Right kidney (tissue), 1 donor: ENCODE data around the gene SNED1.

Source experiments
- DNase-seq: peaks from one replicate; pipeline ENCODE4 v3.0.0-alpha.2; 2016

SNED1 gene

GRCh38 chr2:241132538-241133435 lies 134.4 kb downstream of the SNED1 start:
- no peak for DNase-seq

GRCh38 chr2:241133436-241133820 lies 135.0 kb downstream of the SNED1 start:
- DNase-seq: no peak

- no peak for DNase-seq
Observed at GRCh38 chr2:241134711-241135110, 136.3 kb downstream of the SNED1 start.

GRCh38 chr2:241135737-241136136 lies 137.3 kb downstream of the SNED1 start:
- DNase-seq: no peak

DNA sequence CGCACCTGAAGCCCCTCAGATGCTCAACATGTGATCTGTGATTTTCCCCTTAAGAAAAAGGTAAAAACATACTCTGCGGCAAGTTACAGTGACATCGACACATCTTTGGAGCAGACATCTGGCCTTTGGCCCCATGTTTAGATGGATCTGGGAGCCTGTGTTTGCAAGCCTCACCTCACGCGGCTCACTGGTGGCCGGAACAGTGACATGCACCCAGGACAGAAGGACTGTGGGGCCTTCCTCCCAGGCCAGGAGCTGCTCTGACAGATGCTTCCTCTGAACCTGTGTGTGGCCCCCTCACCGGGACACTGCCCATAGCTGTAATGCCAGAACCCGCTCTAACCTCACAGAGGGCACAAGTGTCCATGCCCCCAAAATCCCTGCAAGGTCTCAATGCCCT lies 137.8 kb downstream of the SNED1 start:
- no peak for DNase-seq

- DNase-seq: no peak
Observed at GRCh38 chr2:241136661-241137260, 138.3 kb downstream of the SNED1 start.

- DNase-seq: no peak
Observed at GRCh38 chr2:241137276-241138190, 139.1 kb downstream of the SNED1 start.

DNA sequence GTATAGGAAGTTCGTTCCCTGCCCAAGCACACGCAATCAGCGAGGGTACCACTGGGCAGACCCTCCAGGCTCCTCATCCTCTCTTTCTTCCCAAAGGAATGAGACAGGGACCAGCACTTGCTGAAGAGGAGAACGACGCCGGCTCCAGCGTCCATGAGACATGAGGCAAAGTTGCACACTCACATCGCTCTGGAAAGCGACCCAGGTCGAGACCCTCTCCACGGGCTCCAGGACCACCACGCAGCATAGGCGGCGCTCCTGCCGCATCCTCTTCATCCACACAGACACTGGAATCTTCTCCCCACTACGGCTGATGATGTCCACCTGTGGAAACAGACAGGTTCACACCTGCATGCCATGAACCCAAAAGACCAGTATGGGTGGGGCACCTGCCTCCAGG lies 140.1 kb downstream of the SNED1 start:
- DNase-seq: no peak

GRCh38 chr2:241139531-241140444 lies 141.4 kb downstream of the SNED1 start:
- DNase-seq: no peak

DNA sequence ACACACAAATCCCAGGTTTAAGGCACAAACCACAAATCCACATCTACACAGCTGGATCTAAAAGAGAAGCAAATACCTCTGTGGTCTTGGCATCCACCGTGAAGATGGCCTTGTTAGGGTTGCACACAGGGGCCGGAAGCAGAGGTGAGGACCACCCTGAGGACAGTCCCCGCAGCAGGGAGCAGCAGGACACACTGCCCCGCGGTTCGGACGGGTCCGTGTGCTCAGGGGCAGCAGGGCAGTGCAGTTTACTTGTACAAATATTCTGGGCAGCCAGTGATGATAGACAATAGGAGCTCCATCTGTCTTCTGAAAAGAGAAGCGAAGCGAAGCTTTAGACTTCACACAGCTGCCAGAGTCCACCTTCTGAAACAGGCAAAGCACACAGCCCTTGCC lies 142.0 kb downstream of the SNED1 start:
- DNase-seq: no peak

GRCh38 chr2:241141214-241141770 lies 142.9 kb downstream of the SNED1 start:
- DNase-seq: no peak

GRCh38 chr2:241142063-241142462 lies 143.6 kb downstream of the SNED1 start:
- DNase-seq: no peak

DNA sequence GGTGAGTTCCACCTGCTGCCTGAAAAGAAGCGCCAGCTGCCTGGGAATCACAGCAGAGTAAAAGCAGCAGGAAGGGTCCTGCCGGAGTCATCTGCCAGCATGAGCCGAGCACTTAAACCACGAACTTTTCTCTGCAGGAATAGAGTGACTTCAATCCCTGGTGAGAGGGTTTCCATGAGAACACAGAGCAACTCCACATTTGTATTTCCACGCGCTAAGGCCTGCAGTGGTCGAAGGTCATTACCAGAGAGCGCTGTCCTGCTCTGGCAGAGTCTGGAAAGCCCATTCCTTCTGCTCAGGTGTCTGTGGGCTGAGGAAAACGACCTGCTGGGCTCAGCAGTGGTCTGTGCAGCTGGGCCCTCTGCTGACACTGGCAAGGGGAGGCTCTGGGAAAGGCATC lies 144.2 kb downstream of the SNED1 start:
- DNase-seq: no peak
